ENCODE data around the gene BAIAP2. TPM values are rescaled to one million over a fixed set of nuclear protein-coding genes. Genes with fewer than 3 reads are reported as not detected.

Gene BAIAP2
- total and polyA plus RNA-seq, 3 experiments from 2014 or later = 5.3 to 8.8 (median 6.6) TPM

DNA sequence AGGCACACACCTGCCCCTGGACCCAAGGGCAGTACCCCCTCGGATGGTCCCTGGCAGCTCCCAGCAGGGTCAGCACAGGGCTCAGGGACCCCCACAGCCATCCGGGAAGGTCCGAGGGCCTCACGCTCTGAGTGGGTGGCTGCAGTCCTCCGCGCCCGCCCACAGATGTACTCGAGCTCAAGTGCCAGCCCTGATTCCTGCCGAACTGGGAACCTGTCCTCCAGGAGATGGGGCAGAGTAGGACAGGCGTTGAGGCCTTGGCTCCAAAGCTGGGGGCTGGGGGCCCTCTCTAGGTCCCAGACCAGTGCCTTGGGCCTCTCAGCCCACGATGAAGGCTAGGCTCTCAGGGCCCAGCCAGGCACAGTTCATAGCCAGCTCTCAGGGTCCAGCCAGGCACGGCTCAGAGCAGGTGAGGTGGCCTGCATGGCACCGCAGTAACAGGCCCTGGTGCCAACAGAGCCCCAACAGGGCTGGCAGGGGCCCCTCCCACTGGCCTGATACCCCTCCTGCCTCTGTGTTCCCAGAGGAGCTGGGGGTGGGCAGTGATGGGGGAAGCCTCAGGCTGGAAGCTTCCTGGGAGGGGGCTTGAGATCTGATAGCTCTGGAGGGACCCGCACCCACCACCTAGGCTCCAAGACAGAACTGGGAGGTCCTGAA is 94.9 kb downstream of the BAIAP2 start:
- H3K4me1 Mint-ChIP-seq = no peaks in the 10 kb centered on the region
- no peak for DNase-seq
- H3K9me3 Mint-ChIP-seq = no peaks in the 10 kb centered on the region
- H3K9me3 ChIP-seq (ENCODE audit: low read length) = no peaks in the 10 kb centered on the region
- no peak overlapping the region for H3K4me3 ChIP-seq (ENCODE audit: low read length)
- ChIA-PET CTCF (no interaction called here), POLR2A (no interaction called here)
- peaks cover 0 to 1% of the 10 kb centered on the region in 2 donors for H3K27me3 Mint-ChIP-seq
- H3K36me3 Mint-ChIP-seq = no peaks in the 10 kb centered on the region
- no peaks in the 10 kb centered on the region for H3K4me1 ChIP-seq (ENCODE audit: insufficient read depth, low read length)
- H3K4me3 Mint-ChIP-seq = no peak overlapping the region
- H3K36me3 ChIP-seq (ENCODE audit: insufficient read depth, low read length) = no peaks in the 10 kb centered on the region
- no peak overlapping the region for H3K27ac ChIP-seq (ENCODE audit: low read depth, low read length)
- no peak overlapping the region for H3K27ac Mint-ChIP-seq
- H3K27me3 ChIP-seq (ENCODE audit: insufficient read depth, low read length, poor library complexity, severe bottlenecking) = no peaks in the 10 kb centered on the region

- DNase-seq = no peak
- H3K4me3 Mint-ChIP-seq = no peak overlapping the region
- no peak overlapping the region for H3K27ac Mint-ChIP-seq
- H3K36me3 ChIP-seq (ENCODE audit: insufficient read depth, low read length) = no peaks in the 10 kb centered on the region
- POLR2A ChIA-PET = no interaction called here
- no peaks in the 10 kb centered on the region for H3K9me3 Mint-ChIP-seq
- no peak overlapping the region for H3K4me3 ChIP-seq (ENCODE audit: low read length)
- CTCF ChIA-PET = no interaction called here
- H3K27ac ChIP-seq (ENCODE audit: low read depth, low read length) = no peak overlapping the region
- no peaks in the 10 kb centered on the region for H3K9me3 ChIP-seq (ENCODE audit: low read length)
- peaks cover 0 to 1% of the 10 kb centered on the region in 2 donors for H3K27me3 Mint-ChIP-seq
- no peaks in the 10 kb centered on the region for H3K36me3 Mint-ChIP-seq
- H3K4me1 ChIP-seq (ENCODE audit: insufficient read depth, low read length) = no peaks in the 10 kb centered on the region
- H3K27me3 ChIP-seq (ENCODE audit: insufficient read depth, low read length, poor library complexity, severe bottlenecking) = no peaks in the 10 kb centered on the region
- no peaks in the 10 kb centered on the region for H3K4me1 Mint-ChIP-seq
Observed at GRCh38 chr17:81130385-81131361, 95.7 kb downstream of the BAIAP2 start.

GRCh38 chr17:81131486-81132196 is 96.7 kb downstream of the BAIAP2 start:
- no peaks in the 10 kb centered on the region for H3K4me1 Mint-ChIP-seq
- H3K9me3 Mint-ChIP-seq = no peaks in the 10 kb centered on the region
- no peak for DNase-seq
- H3K36me3 Mint-ChIP-seq = no peaks in the 10 kb centered on the region
- ChIA-PET POLR2A (no interaction called here), CTCF (no interaction called here)
- no peak overlapping the region for H3K4me3 ChIP-seq (ENCODE audit: low read length)
- H3K36me3 ChIP-seq (ENCODE audit: insufficient read depth, low read length) = no peaks in the 10 kb centered on the region
- H3K27me3 ChIP-seq (ENCODE audit: insufficient read depth, low read length, poor library complexity, severe bottlenecking) = no peaks in the 10 kb centered on the region
- no peak overlapping the region for H3K27ac ChIP-seq (ENCODE audit: low read depth, low read length)
- no peaks in the 10 kb centered on the region for H3K4me1 ChIP-seq (ENCODE audit: insufficient read depth, low read length)
- H3K27me3 Mint-ChIP-seq = peaks cover 0 to 1% of the 10 kb centered on the region in 2 donors
- H3K27ac Mint-ChIP-seq = no peak overlapping the region
- H3K4me3 Mint-ChIP-seq = no peak overlapping the region
- H3K9me3 ChIP-seq (ENCODE audit: low read length) = no peaks in the 10 kb centered on the region

DNA sequence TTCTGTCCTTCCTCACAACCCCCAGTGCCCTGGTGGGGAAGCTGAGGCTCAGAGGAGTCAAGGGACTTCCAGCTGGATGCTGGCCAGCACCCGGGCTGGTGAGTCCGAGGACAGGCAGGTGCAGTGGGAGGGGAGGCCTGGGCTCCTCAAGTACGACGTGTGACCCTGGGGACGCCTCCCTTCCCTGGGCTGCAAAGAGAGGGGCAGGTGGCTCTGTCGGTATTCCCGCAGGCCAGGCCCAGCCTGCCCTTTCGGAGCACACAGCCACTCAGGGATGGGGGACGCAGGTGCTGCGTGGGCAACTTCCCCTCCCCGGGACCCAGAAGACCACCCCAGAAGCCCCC is 97.2 kb downstream of the BAIAP2 start:
- Histone ChIP-seq H3K27me3 (ENCODE audit: insufficient read depth, low read length, poor library complexity, severe bottlenecking) (no peaks in the 10 kb centered on the region), H3K36me3 (ENCODE audit: insufficient read depth, low read length) (no peaks in the 10 kb centered on the region), H3K27ac (ENCODE audit: low read depth, low read length) (no peak overlapping the region), H3K4me1 (ENCODE audit: insufficient read depth, low read length) (no peaks in the 10 kb centered on the region), H3K9me3 (ENCODE audit: low read length) (no peaks in the 10 kb centered on the region), H3K4me3 (ENCODE audit: low read length) (no peak overlapping the region)
- Mint-ChIP-seq H3K36me3 (no peaks in the 10 kb centered on the region), H3K4me1 (no peaks in the 10 kb centered on the region), H3K4me3 (no peak overlapping the region), H3K27me3 (peaks cover 0 to 1% of the 10 kb centered on the region in 2 donors), H3K9me3 (no peaks in the 10 kb centered on the region), H3K27ac (no peak overlapping the region)
- ChIA-PET POLR2A (no interaction called here), CTCF (no interaction called here)
- DNase-seq = no peak

DNA sequence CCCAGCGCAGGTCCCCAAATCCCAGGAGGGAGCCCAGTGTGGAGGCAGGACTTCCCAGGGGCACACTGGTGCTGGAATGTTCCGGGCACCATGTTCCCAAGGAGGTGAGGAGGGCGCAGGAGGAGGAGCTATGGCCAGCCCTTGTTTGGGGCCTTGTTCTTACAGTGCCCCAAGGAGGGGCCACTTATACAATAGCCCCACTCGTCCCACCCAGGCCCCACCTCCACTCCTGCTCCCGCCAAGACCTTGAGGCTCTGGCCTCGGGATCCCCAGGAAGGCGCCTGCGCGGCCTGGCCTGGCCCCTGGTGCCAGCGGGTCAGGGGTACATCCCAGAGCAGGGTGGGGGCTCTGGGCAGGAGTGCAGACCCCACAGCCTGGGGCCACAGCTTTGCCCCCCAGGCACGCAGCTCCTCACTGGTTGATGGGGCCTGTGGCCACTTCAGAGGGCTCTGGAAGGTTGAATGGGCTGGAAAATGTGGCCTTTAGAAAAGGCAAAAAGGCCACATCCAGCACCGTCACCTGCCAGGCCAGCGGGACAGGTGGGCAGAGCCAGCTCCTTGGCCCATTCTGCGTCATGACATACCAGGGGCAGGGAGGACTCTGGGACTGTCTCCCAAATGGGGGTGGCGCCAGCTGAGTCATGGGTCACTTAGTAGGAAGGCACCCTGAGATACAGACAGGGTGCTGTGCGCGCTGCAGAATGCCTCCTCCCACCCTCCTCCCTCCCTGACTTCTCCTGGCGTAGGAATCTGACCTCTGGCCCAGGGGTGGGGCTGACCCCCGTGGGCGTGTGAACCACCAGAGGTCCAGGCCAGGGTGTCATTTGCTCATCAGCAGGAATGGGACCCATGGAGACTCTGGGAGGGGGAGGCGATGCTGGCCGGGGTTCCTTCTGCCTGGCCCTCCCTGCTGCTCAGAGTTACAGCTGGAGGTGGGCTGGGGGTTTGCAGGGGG is 98.1 kb downstream of the BAIAP2 start:
- DNase-seq = no peak
- Histone ChIP-seq H3K27me3 (ENCODE audit: insufficient read depth, low read length, poor library complexity, severe bottlenecking) (no peaks in the 10 kb centered on the region), H3K4me1 (ENCODE audit: insufficient read depth, low read length) (no peaks in the 10 kb centered on the region), H3K36me3 (ENCODE audit: insufficient read depth, low read length) (no peaks in the 10 kb centered on the region), H3K27ac (ENCODE audit: low read depth, low read length) (no peak overlapping the region), H3K9me3 (ENCODE audit: low read length) (no peaks in the 10 kb centered on the region), H3K4me3 (ENCODE audit: low read length) (no peak overlapping the region)
- no peak overlapping the region for H3K27ac Mint-ChIP-seq
- H3K27me3 Mint-ChIP-seq = peaks cover 0 to 1% of the 10 kb centered on the region in 2 donors
- H3K9me3 Mint-ChIP-seq = no peaks in the 10 kb centered on the region
- ChIA-PET POLR2A (no interaction called here), CTCF (no interaction called here)
- no peaks in the 10 kb centered on the region for H3K36me3 Mint-ChIP-seq
- H3K4me3 Mint-ChIP-seq = no peak overlapping the region
- H3K4me1 Mint-ChIP-seq = no peaks in the 10 kb centered on the region

- no peak overlapping the region for H3K27ac Mint-ChIP-seq
- no peaks in the 10 kb centered on the region for H3K9me3 ChIP-seq (ENCODE audit: low read length)
- no peaks in the 10 kb centered on the region for H3K27me3 ChIP-seq (ENCODE audit: insufficient read depth, low read length, poor library complexity, severe bottlenecking)
- H3K27ac ChIP-seq (ENCODE audit: low read depth, low read length) = no peak overlapping the region
- CTCF ChIA-PET = interaction anchor here (1.5 kb wide), 1 partner anchor 32 kb away, joined by 5 read pairs; no protein-coding TSS in a partner anchor
- no peak overlapping the region for H3K4me3 ChIP-seq (ENCODE audit: low read length)
- H3K4me1 ChIP-seq (ENCODE audit: insufficient read depth, low read length) = no peaks in the 10 kb centered on the region
- POLR2A ChIA-PET = no interaction called here
- H3K36me3 Mint-ChIP-seq = no peaks in the 10 kb centered on the region
- no peaks in the 10 kb centered on the region for H3K9me3 Mint-ChIP-seq
- H3K4me3 Mint-ChIP-seq = no peak overlapping the region
- no peak for DNase-seq
- H3K27me3 Mint-ChIP-seq = peaks cover 0 to 1% of the 10 kb centered on the region in 2 donors
- no peaks in the 10 kb centered on the region for H3K4me1 Mint-ChIP-seq
- H3K36me3 ChIP-seq (ENCODE audit: insufficient read depth, low read length) = no peaks in the 10 kb centered on the region
Observed at GRCh38 chr17:81134064-81134781, 99.3 kb downstream of the BAIAP2 start.

- no peaks in the 10 kb centered on the region for H3K36me3 Mint-ChIP-seq
- H3K27ac Mint-ChIP-seq = no peak overlapping the region
- H3K27me3 ChIP-seq (ENCODE audit: insufficient read depth, low read length, poor library complexity, severe bottlenecking) = no peaks in the 10 kb centered on the region
- no peaks in the 10 kb centered on the region for H3K9me3 Mint-ChIP-seq
- CTCF ChIA-PET = interaction anchor here (1.5 kb wide), 1 partner anchor 34 kb away, joined by 5 read pairs; no protein-coding TSS in a partner anchor
- H3K9me3 ChIP-seq (ENCODE audit: low read length) = no peaks in the 10 kb centered on the region
- no peaks in the 10 kb centered on the region for H3K4me1 Mint-ChIP-seq
- H3K4me3 ChIP-seq (ENCODE audit: low read length) = no peak overlapping the region
- no peak for DNase-seq
- no peaks in the 10 kb centered on the region for H3K36me3 ChIP-seq (ENCODE audit: insufficient read depth, low read length)
- H3K4me1 ChIP-seq (ENCODE audit: insufficient read depth, low read length) = no peaks in the 10 kb centered on the region
- H3K4me3 Mint-ChIP-seq = no peak overlapping the region
- POLR2A ChIA-PET = no interaction called here
- H3K27ac ChIP-seq (ENCODE audit: low read depth, low read length) = no peak overlapping the region
- H3K27me3 Mint-ChIP-seq = peaks cover 0 to 3% of the 10 kb centered on the region in 2 donors
Observed at GRCh38 chr17:81135505-81136278, 100.7 kb downstream of the BAIAP2 start.
